PC-3 (cell line): ENCODE results near the gene SHPK.

Experiments used
- EZH2 ChIP-seq: fragments of 300-600 bp; sonication (generic); IDR thresholded peaks from one replicate; pipeline ENCODE4 v1.6.1; 2017; ENCODE audit warnings: antibody characterized with exemption, mild to moderate bottlenecking, low read length; ENCODE audit not compliant: unreplicated experiment
- EZH2phosphoT487 ChIP-seq: fragments of 300-600 bp; sonication (generic); IDR thresholded peaks from 2 replicates; pipeline ENCODE4 v1.6.1; 2018; ENCODE audit warnings: mild to moderate bottlenecking, antibody characterized with exemption, low read length, borderline replicate concordance
- TF ChIP-seq, protein P1 (sequence below): fragments of 300-600 bp; sonication (generic); conservative IDR thresholded peaks from 2 replicates; pipeline ENCODE4 v1.5.1; 2017; ENCODE audit warnings: antibody characterized with exemption, low read depth, mild to moderate bottlenecking, low read length

DNA sequence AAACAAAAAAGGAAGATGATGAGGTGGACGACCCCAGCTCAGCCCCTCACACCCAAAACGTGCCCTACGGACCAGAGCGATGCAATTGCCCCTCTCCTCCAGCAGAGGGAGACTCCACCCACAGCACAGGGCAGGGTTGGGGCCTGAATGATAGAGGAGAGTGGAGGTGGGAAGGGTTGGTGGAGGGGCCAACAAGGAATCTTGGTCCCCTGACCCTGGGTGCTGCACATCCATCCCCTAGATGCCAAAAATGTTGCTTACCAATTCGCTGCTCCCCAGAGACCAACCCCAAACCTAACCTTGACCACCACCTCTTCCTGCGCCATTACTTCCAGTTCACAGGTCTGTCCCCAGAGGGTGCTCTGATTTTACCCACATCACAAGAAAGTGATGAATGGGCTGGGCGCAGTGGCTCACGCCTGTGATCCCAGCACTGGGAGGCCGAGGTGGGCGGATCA, 47.0 kb upstream of the SHPK start:
- TF ChIP-seq, protein P1, sequence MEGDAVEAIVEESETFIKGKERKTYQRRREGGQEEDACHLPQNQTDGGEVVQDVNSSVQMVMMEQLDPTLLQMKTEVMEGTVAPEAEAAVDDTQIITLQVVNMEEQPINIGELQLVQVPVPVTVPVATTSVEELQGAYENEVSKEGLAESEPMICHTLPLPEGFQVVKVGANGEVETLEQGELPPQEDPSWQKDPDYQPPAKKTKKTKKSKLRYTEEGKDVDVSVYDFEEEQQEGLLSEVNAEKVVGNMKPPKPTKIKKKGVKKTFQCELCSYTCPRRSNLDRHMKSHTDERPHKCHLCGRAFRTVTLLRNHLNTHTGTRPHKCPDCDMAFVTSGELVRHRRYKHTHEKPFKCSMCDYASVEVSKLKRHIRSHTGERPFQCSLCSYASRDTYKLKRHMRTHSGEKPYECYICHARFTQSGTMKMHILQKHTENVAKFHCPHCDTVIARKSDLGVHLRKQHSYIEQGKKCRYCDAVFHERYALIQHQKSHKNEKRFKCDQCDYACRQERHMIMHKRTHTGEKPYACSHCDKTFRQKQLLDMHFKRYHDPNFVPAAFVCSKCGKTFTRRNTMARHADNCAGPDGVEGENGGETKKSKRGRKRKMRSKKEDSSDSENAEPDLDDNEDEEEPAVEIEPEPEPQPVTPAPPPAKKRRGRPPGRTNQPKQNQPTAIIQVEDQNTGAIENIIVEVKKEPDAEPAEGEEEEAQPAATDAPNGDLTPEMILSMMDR, result peak; percentile 75
- no peak for TF ChIP-seq EZH2phosphoT487
- no peak for TF ChIP-seq EZH2
